GM12878 (cell line): ENCODE data around the gene LDB2. TPM values are rescaled to one million over a fixed set of nuclear protein-coding genes. Genes with fewer than 3 reads are reported as not detected.
"Not testable (repeated sequence)": the region's sequence is repeated elsewhere in the genome, so short reads cannot be mapped to it uniquely, and the experiment has no call there.

ENCODE experiments used
- ATAC-seq: fragments of 200-7000 bp; cut with Tn5 transposase; 3 replicates; pipeline ENCODE4 v1.9.1; 2020; ENCODE audit warnings: mild to moderate bottlenecking, moderate library complexity
- BruUV-seq: library from RNA; stranded (reverse); fragments of 400-500 nt; replicated peaks from 2 replicates; lab custom pipeline; 2021; lab: Mats Ljungman, UMichigan
- CTCF ChIA-PET: fragments of 300-600 bp; sonication (Branson Sonifier 250); formaldehyde crosslinking; extraction: SDS; loops from one replicate; lab custom pipeline; 2021; ENCODE audit warnings: inconsistent platforms; lab: Yijun Ruan, JAX
- POLR2A ChIA-PET: fragments of 350-600 bp; formaldehyde crosslinking; extraction: SDS; loops from one replicate; lab custom pipeline; 2021; ENCODE audit warnings: inconsistent platforms; lab: Charles Lee
- RAD21 ChIA-PET: fragments of 300-600 bp; sonication (Branson Sonifier 250); formaldehyde crosslinking; loops from one replicate; lab custom pipeline; 2023; ENCODE audit warnings: antibody characterized with exemption; ENCODE audit not compliant: unreplicated experiment; lab: Charles Lee
- SMC1A ChIA-PET: fragments of 300-600 bp; sonication (Branson Sonifier 250); formaldehyde crosslinking; loops from one replicate; lab custom pipeline; 2023; ENCODE audit not compliant: unreplicated experiment, uncharacterized antibody; lab: Charles Lee
- DNase-seq: peaks from one replicate; pipeline ENCODE4 v3.0.0-alpha.2; 2011; ENCODE audit warnings: low read depth, low spot score
- FAIRE-seq: peaks from 3 replicates; lab custom pipeline; 2011; peaks lifted over from hg19 to GRCh38; lab: Jason Lieb, UNC
- H2AFZ ChIP-seq: 2 replicates; pipeline ENCODE4 v1.6.0; 2011; ENCODE audit warnings: low read depth, low read length, control low read depth; ENCODE audit not compliant: control insufficient read depth
- H3K27ac ChIP-seq: 2 replicates; pipeline ENCODE4 v1.5.1; 2011; ENCODE audit warnings: control low read depth; ENCODE audit not compliant: control insufficient read depth, insufficient read depth
- H3K27me3 ChIP-seq, 2 experiments: replicated peaks in 1 of 2; 2 replicates each; pipeline versions ENCODE4 v1.6.0 to v1.6.1; 2011; ENCODE audit warnings: low read length in 1 of 2; ENCODE audit not compliant: control insufficient read depth in 2 of 2, insufficient read depth in 2 of 2
- H3K36me3 ChIP-seq, 2 experiments: 2 replicates each; pipeline ENCODE4 v1.5.1; 2011; ENCODE audit warnings: low read length in 1 of 2; ENCODE audit not compliant: control insufficient read depth in 2 of 2, insufficient read depth in 2 of 2
- H3K4me1 ChIP-seq: 2 replicates; pipeline ENCODE4 v1.6.1; 2011; ENCODE audit warnings: mild to moderate bottlenecking, low read length, moderate library complexity, mixed read lengths; ENCODE audit not compliant: control insufficient read depth, insufficient read depth
- H3K4me2 ChIP-seq: 2 replicates; pipeline ENCODE4 v1.6.0; 2011; ENCODE audit warnings: control low read depth; ENCODE audit not compliant: control insufficient read depth, insufficient read depth
- H3K4me3 ChIP-seq: fragments of 200-600 bp; sonication (generic); 2 replicates; pipeline ENCODE4 v1.5.1; 2016
- H3K79me2 ChIP-seq: 2 replicates; pipeline ENCODE4 v1.6.0; 2011; ENCODE audit warnings: low read length; ENCODE audit not compliant: control insufficient read depth, insufficient read depth
- H3K9ac ChIP-seq: 2 replicates; pipeline ENCODE4 v1.8.0; 2011; ENCODE audit warnings: low read length, control low read depth, mixed read lengths; ENCODE audit not compliant: control insufficient read depth, insufficient read depth
- H3K9me3 ChIP-seq: replicated peaks from 3 replicates; pipeline ENCODE4 v1.5.1; 2011; ENCODE audit warnings: mild to moderate bottlenecking, low read length; ENCODE audit not compliant: control insufficient read depth, insufficient read depth
- H4K20me1 ChIP-seq: 2 replicates; pipeline ENCODE4 v1.6.0; 2011; ENCODE audit not compliant: control insufficient read depth, insufficient read depth
- POLR2AphosphoS2 ChIP-seq: IDR thresholded peaks from 2 replicates; pipeline ENCODE4 v1.6.1; 2011; ENCODE audit warnings: low read depth, mild to moderate bottlenecking, low read length, improper control_type of control experiment, moderate library complexity
- ZNF384 ChIP-seq: IDR thresholded peaks from 2 replicates; pipeline ENCODE4 v1.6.1; 2012; ENCODE audit warnings: low read depth, mild to moderate bottlenecking, low read length, improper control_type of control experiment, borderline replicate concordance
- ZZZ3 ChIP-seq: IDR thresholded peaks from 2 replicates; pipeline ENCODE4 v1.6.1; 2011; ENCODE audit warnings: low read depth; ENCODE audit not compliant: control insufficient read depth, insufficient read length
- WGBS: methylation state at CpG from one replicate; pipeline ENCODE4 v1.1.6; 2016; ENCODE audit warnings: low lambda C conversion rate; ENCODE audit not compliant: insufficient replicate concordance, insufficient coverage; ENCODE audit errors: missing lambda C conversion rate; 5-methylcytosine and 5-hydroxymethylcytosine counted together
- in situ Hi-C: fragments of 300-500 bp; cut with MboI; formaldehyde crosslinking; loops from 9 replicates; pipeline ENCODE4 v1.14.3; 2018; ENCODE audit warnings: mixed read lengths
- intact Hi-C: fragments of 100-400 bp; cut with micrococcal nuclease; formaldehyde crosslinking; loops from one replicate; pipeline ENCODE4 v1.14.2; 2022; ENCODE audit not compliant: unreplicated experiment
- polyA plus RNA-seq, 11 experiments: library from polyadenylated mRNA; depleted of rRNA in 4 of 11; unstranded in 6 of 11; stranded (reverse) in 5 of 11; fragments of >200 nt; fragmentation: Nextera tagmentation in 4 of 11; fragmentation: Illumina TruSeq in 1 of 11; extraction: Ambion mirVana in 4 of 11; extraction: Trizol in 1 of 11; gene quantifications; 1 replicate in 1 of 11; 2 replicates in 10 of 11; pipeline versions ENCODE4 v1.2.1 to v1.2.3, GENCODE V29; 2011 to 2016; ENCODE audit warnings: inconsistent platforms in 2 of 11, missing spikeins in 2 of 11, low read depth in 1 of 11
- total RNA-seq, 4 experiments: library from RNA; depleted of rRNA in 3 of 4; stranded (reverse); fragments of >200 nt in 3 of 4; fragmentation: Illumina TruSeq in 1 of 4; extraction: Trizol in 1 of 4; gene quantifications; 2 replicates each; pipeline versions ENCODE4 v1.2.1 to v1.2.3, GENCODE V29; 2013 to 2021

The LDB2 gene
- total and polyA plus RNA-seq, 10 of the 15 experiments (the other 5 are each of a cell fraction or from before 2014, with no cell fraction given): 0.15 TPM; not detected in 9

DNA sequence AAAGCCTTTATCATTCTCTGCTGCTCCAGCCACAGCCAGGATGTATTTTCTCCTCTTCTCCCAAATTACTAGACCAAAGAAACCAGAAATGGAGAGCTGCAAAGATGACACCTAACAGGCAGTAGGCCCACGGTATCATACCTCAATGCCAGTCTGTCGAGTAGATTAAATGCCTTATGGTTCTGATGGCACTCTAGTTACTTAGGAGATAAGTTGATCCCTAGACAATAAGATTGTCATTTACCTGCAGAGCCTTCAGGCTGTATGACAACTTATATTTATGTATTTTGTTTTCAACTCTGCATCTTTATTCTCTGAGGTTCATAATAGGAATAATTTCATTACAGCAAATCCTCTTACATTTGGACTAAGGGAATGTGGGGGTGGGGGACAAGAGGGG, 262.1 kb downstream of the LDB2 start (continued):
- TF ChIP-seq POLR2AphosphoS2: no peak
- TF ChIP-seq ZZZ3: no peak
- TF ChIP-seq ZNF384: no peak

DNA sequence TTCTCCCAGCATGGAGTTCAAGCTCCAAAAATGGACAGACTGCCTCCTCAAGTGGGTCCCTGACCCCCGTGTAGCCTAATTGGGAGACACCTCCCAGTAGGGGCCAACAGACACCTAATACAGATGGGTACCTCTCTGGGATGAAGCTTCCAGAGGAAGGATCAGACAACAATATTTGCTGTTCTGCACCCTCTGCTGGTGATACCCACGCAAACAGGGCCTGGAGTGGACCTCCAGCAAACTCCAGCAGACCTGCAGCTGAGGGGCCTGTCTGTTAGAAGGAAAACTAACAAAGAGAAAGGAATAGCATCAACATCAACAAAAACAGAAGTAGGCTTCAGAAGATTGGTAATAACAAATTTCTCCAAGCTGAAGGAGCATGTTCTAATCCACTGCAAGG, 269.2 kb downstream of the LDB2 start:
- H2AFZ ChIP-seq, H3K9ac ChIP-seq, DNase-seq, H3K4me2 ChIP-seq, H3K79me2 ChIP-seq, H3K9me3 ChIP-seq, POLR2A ChIA-PET, SMC1A ChIA-PET, BruUV-seq, RAD21 ChIA-PET, ATAC-seq, intact Hi-C loops, H3K27me3 ChIP-seq, in situ Hi-C loops, H3K27ac ChIP-seq, H3K36me3 ChIP-seq, H4K20me1 ChIP-seq, CTCF ChIA-PET, H3K4me1 ChIP-seq, H3K4me3 ChIP-seq, FAIRE-seq: not testable (repeated sequence)
- WGBS: 22% methylated on average over 2 of the region's 2 CpGs

DNA sequence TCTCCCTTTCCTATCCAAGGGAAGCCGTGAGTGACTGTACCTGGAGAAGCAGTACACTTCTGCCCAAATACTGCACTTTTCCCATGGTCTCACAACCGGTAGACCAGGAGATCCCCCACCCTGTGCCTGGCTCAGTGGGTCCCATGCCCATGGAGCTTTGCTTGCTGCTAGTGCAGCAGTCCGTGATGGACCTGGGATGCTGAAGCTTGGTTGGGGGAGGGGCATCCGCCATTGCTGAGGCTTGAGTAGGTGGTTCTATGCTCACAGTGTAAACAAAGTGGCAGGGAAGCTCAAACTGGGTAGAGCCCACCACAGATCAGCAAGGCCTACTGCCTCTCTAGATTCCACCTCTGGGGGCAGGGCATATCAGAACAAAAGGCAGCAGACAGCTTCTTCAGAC, 269.6 kb downstream of the LDB2 start:
- H3K4me2 ChIP-seq, POLR2A ChIA-PET, H3K79me2 ChIP-seq, H3K9ac ChIP-seq, H3K27me3 ChIP-seq, RAD21 ChIA-PET, H3K36me3 ChIP-seq, H3K4me3 ChIP-seq, BruUV-seq, H2AFZ ChIP-seq, FAIRE-seq, H3K9me3 ChIP-seq, H3K4me1 ChIP-seq, intact Hi-C loops, H3K27ac ChIP-seq, in situ Hi-C loops, ATAC-seq, DNase-seq, CTCF ChIA-PET, H4K20me1 ChIP-seq, SMC1A ChIA-PET: not testable (repeated sequence)
- WGBS: 21% methylated on average over 4 of the region's 4 CpGs
